Stimulated activated naive CD8-positive, alpha-beta T cell treated with anti-CD3 and anti-CD28 coated beads, Interleukin-15, Interleukin-2, amounts not matched to agents 100 U/mL and 50 U/mL, for 24 hours (primary cell): ENCODE results near the gene SEPTIN2.
"Not testable (repeated sequence)": the region's sequence is repeated elsewhere in the genome, so short reads cannot be mapped to it uniquely, and the experiment has no call there.

Experiments used
- ATAC-seq: fragments of 150-1000 bp; cut with Tn5 transposase; one replicate; pipeline ENCODE4 v1.10.0; 2021
- DNase-seq: peaks from one replicate; pipeline ENCODE4 v3.0.0; 2021

SEPTIN2 gene

DNA sequence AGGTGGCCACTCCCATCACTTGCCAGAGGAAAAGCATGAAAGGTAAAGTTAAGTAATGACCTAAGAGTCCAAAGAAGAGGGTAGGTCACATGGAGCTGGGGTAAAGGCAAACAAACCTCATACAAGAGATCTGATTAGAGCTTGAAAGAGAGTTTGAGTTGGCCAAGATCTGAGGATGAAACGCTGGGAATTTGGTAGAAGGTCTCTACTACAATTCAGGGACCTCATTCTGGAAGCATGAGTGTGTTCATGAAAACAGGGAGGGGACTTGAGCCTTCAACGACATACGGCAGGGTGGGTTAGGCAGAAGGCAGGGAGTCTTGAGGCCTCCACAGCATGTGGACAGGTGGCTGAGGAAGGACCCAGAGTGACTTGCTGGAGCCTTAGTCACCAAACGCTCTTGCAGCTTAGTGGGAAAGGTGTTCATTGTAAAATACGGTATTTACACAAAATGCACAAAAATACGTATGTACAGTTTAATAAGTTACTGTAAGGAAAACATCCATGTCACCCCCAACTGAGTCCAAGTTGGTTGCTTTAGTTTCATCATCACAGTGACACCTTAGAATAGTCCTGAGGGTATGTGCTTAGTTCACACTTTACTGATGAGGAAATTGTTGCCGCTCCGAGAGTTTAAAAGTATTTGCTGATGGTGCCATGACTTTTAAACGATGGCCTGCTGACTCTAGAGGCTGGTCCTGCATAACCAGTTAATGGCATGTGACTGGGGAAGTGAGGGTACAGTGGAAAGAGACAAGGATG lies 35.3 kb downstream of the SEPTIN2 start:
- DNase-seq (no peak), ATAC-seq (no peak)

DNA sequence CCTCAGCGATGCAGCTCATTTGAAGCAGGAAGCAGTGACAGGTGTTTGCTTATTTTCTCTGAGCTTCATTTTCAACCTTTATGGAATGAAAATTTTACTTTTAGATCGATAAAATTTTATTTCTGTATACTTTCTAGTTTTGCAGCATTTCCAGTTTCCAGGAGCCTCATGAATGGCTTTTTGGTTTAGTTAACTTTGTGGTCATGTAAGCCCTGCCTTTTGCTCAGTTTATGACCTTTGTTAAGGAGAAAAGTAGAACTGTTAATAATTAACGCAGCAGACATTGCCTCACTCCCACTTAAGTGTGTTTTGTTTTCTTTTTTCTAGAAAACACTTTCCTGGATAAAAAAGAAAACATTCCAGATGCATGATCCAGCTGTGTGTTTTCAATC lies 35.9 kb downstream of the SEPTIN2 start:
- DNase-seq, result no peak
- ATAC-seq, result no peak

DNA sequence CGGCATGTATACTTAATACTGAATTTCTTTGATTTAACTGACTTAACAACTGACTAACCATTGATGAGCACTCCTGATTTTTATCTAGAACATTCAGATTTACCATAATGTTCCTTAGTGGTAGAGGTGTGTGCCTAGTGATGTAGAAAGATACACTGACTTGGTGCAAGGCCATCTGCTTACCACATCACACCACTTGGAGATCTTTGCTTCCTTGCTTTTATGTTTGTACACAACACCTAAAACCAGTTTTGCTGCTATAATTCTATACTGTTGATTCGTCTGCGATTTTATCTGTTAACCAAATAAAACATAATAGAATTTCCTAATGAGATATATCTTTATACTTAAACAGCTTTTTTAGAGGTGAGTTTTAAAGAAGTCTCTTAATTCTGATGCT lies 36.5 kb downstream of the SEPTIN2 start:
- DNase-seq (no peak), ATAC-seq (no peak)

DNA sequence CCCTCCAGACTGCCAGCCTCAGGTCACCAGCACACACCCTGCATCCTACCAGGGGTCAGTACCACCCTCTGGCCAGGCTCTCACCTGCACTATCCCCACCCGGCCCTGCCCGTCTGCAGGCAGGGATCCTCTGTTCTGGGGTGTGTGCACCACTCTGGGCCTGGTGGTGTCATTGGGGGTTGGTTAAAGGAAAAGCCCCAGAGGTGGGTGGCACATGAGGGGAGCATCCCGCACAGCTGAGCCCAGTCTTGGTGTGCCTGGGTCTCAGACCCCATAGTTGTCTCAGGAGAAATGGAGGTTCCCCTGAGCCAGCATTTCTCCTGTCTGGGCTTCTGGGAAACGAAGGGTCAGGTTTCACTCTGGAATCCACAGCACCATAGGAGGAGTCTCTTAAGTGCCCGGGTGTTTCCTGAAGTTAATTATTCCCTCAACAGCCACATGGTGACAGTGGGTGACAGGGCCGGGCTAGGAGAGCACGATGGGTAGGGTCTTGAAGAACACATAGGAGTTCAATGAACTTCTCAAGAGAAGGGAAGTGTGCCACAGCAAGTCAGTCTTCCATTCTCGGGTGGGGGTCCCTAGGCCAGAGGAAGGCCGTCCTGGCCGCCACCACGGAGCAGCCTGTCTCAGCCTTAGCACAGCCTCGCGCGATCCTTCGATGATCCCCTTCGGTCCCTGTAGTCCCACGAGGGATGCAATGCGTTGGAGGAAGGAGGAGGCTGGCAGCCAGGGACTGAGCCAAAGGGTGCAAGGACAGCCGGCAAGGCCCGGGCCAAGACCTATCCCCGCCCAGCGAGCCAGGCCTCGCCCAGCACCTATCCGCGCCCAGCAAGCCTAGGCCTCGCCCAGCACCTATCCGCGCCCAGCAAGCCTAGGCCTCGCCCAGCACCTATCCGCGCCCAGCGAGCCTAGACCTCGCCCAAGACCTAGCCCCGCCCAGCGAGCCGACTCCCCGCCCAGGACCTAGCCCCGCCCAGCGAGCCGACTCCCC lies 39.2 kb downstream of the SEPTIN2 start:
- ATAC-seq (no peak), DNase-seq (peak; percentile 68)

DNA sequence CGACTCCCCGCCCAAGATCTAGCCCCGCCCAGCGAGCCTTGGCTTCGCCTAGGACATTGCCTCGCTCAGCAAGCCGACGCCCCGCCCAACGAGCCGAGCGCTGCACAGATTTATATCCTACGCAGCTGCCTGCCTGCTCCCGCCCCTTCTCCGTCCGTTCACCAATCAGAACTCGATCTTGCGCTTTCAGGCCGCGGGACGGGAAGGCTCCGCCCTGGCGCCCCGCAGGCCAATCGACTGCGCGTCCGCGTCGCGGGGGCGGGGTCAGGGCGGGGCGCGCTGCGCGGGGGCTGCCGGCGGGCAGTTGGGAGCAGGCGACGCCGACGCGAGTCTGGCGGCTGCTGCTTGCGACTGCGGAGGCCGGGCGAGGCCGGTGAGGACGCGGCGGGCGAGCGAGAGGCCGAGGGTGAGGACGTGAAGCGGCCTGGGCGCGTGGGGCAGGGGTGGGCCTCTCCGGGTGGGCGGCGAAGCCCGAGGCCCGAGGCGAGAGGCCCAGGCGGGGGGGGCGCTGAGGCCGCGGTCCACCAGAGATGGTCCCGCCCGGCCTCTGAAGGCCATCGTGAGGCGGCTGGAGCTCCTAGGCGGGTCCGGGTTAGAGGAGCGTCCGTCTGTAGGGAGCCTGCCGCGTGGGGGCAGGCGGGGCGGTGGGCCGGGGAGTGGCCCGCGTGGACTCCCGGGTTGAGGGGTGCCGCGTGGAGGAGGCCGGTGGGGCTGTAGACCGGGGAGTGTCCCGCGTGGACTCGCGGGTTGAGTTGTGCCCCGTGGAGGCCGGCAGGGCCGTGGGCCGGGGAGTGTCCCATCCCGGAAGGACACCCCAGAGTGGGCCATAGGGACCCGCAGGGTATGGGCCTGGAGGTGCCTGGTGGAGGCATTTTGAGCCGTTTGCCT lies 40.5 kb downstream of the SEPTIN2 start, which contains the start of gene FARP2:
TSS of gene FARP2 (plus strand) at position 303 of the 888 bp plus-strand sequence. CDS start 16,823 bp downstream, outside the sequence.
- ATAC-seq, result peak; percentile 97
- peak; percentile 95 for DNase-seq

DNA sequence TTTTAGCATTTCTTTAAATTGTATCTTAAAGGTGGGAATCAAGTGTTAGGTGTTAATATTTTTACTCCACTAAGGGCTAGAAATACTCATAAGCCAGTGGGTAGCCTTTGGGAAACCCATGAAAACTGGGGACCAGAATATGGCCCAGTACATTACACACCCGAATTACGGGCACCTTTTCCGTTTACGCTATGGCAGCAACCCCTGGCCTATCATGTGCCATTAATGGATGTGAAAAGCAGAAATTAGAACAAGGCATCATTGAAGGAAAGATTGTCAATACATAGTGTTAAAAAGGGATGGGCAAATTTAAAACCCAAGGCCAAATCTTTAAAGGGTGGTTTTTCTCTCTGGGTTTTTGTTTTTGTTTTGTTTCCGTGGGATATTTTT lies 41.1 kb downstream of the SEPTIN2 start:
- ATAC-seq (no peak), DNase-seq (no peak)

DNA sequence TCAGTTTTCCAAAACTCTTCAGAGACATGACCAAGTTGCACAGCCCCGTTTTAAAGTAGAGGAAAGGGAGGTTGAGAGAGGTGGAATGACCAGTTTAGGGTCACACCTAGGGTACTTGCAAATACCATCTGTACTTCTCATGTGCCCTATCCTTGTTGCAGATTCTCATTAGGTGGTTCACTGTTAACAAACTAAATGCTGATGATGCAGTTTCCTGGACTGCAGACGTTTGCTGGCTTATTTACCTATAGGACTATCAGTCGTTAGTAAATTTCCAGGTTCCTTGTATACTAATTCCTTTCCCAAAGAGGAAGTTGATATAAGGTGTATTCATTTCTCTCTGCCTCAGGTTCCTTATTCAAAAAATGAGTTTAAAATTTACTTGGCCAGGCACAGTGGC lies 41.8 kb downstream of the SEPTIN2 start:
- DNase-seq, result no peak

DNA sequence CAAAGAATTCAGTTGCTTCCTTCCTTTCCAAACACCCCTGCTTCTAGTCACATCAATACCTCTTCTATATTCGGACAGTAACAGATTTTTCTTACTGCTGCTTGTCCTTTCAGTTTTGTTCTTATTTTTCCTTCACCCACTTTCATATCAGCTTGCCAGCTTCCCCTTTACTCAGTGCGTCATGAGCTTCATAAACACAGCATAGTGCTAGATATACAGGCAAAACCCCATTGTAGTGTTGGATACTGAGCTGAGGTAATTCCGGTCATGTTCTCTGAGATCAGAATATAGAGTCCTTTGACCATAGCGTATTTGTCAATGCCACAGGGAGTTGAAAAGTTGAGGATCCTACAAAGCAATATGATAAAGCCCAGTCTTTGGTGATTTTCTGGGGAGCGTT lies 42.7 kb downstream of the SEPTIN2 start:
- DNase-seq (no peak), ATAC-seq (no peak)

More for the DNA sequence above, 41.8 kb downstream of the SEPTIN2 start:
- no peak for ATAC-seq

DNA sequence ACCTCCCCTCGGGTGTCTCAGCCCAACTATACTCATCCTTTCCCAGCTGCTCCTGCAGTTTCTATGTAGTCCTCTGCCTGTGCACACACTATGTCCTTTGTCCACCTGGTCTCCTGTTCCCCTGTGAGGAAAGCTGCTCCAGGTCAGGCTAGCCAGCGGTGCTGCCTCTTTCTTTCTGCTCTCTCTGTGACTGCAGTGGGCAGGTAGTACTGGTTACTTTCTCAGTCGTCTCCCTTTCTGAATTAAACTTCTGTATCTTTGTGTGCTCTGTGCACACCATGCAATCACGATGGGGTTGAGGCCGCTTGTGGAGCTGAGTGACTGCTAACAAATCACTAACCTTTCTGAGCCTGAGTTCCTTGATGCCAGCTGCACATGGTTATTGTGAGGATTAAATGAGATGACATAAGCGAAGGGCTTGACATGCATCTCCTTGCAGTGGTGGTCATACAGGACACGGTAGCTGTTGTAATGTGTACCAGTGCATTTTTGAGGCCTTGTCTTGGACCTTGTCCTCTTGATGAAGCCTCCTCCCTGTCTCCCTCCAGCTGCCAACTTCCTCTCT lies 43.8 kb downstream of the SEPTIN2 start:
- no peak for DNase-seq
- ATAC-seq, result no peak

DNA sequence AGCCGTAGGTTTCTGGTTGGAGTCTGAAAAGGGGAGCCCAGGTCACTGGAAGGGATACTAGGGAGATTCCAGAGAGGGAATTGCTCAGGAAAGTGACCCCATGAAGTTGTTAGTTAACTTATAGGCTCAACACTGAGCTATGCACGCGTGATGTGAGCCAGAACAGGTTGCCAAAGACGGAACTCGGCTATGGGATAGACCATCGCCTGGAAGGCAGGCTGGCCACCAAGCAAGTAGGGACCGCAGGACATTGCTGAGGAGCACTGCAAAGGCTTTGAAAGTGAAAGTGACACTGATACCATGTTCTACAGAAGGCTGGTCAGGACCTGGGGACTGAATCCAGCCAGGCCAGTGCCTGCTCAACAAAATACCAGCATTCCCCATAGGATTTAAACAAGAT lies 47.7 kb downstream of the SEPTIN2 start:
- no peak for DNase-seq
- no peak for ATAC-seq

DNA sequence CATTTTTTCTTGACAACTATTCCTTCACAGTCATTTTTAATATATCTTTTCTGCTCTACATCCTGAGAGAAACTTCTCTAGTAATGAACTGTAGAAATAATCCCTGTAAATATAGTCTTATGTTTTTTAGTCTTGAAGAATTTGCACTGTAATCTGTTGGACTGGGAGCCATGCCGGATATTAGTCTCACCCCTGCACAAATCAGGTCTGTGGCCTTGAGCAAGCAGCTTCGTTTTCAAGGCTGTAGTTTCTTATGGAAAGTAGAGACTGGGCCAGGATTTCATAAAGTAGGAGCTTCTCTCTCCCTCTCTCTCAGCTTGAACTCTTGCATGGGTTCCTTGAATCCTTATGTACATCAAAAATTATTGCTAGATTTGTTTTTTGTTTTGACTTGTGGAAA lies 49.1 kb downstream of the SEPTIN2 start:
- ATAC-seq, result no peak
- DNase-seq, result no peak

DNA sequence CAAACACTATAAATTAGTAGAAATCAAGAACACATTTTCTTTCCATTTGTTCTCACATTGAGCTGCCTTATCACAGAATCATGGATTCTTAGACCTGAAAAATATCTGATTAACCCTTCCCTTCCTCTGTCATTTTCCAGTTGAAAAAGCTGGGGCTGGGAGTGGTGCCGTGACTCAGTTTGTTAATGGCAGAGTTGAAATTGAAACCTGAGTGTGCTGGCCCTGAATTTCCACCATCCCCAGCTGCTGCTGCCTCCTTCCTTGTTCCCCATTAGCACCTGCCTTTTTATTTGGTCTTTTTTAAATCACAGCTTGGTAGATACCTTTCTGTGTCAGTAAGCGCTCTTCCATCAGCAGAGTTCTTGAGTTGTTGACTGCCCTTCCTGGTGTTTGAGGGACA lies 51.0 kb downstream of the SEPTIN2 start:
- no peak for DNase-seq
- ATAC-seq, result no peak

DNA sequence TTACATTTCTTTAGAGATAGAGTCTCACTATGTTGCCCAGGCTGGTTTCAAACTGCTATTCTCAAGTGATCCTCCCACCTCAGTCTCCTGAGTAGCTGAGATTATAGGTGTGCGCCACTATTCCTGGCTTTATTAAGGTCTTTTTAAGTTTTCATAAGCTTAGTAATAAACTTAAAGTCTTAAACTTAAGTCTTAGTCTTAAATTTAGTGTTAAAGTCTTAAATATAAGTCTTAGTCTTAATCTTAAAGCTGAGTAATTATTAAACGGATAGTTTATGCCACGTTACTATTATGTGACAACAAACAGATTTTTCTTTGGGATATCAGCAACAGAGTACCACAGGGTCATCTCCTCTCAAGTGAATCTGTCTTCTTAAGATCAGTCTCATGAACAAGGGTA lies 52.9 kb downstream of the SEPTIN2 start:
- DNase-seq, result no peak

DNA sequence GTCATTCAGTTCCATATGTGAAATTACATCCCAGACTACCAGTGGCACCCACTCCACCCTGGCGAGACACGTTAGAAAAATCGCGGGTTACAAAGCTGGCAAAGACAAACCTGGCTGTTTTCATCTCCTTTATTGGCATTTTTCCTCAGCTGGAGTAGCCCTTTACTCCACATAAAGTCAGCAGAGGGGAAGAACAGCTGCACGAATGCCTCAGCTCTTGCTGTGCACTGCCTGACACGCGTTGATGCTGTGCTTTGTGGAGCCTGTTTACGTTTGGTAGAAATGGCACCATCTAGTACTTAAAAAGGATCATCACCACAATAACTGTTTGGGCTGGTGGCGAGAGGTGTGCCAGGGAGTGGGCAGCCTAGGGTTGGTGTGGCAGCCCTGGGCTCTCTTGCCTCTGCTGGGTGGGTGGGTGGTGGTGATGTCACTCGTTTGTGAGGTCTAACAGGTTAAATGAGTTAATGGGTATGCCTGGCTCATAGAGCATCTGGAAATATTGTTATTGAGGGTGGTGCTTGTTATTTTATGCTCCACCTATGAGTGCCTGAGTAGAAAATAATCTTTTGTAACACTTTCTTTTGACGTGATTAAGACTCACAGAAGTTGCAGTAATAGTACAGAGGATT lies 56.8 kb downstream of the SEPTIN2 start:
- DNase-seq, result no peak

More for the DNA sequence above, 52.9 kb downstream of the SEPTIN2 start:
- ATAC-seq, result no peak

DNA sequence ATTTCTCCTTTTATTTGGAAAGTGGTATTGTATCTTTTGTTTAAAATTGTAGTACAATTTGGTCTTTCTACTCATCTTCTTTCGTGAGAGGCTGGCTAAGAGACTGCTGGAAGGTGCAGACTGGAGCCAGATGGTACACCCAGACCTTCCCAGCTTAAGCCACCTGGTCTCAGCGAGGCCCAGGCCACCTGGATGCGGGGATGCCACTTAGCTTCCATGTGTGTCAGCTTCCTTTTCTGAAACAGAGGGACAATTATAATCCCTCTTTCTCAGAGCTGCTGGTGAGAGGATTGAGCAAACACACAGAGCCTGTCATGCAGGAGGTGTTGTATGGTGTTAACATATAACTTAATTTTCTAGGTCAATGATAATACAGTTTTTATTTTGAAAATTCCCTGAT lies 57.7 kb downstream of the SEPTIN2 start:
- DNase-seq (no peak), ATAC-seq (no peak)

More for the DNA sequence above, 56.8 kb downstream of the SEPTIN2 start:
- ATAC-seq, result no peak

DNA sequence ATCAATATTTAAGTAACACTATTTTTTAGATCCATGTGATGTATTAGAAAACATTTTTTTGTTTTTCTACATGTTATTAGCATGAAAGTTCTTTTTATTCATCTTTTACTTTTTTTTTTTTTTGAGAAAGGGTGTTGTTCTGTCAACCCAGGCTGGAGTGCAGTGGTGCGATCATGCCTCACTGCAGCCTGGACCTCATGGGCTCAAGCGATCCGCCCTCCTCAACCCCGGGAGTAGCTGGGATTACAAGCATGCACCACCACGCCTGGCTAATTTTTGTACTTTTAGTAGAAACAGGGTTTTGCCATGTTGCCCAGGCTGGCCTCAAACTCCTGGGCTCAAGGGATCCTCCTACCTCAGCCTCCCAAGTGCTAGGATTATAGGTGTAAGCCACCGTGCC lies 58.2 kb downstream of the SEPTIN2 start:
- ATAC-seq, DNase-seq: not testable (repeated sequence)

DNA sequence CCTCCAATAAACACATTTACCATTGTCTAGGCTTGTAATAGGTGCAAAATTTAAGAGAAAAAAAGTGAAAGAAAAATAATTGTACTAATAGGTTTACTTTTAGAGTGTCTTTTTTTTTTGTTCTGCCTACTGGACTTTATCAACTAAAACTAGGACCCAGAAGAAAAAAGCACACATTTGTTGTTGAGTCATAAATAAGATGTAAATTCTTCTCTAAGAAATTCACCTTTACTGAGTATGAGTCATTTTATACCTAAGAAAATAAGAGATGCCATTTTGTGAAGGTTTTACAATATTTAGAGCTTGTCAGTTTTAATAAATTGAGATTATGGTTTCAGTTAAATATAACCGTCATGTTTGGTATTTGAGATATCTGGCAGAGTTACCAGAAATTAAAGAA lies 59.6 kb downstream of the SEPTIN2 start:
- no peak for ATAC-seq
- no peak for DNase-seq

DNA sequence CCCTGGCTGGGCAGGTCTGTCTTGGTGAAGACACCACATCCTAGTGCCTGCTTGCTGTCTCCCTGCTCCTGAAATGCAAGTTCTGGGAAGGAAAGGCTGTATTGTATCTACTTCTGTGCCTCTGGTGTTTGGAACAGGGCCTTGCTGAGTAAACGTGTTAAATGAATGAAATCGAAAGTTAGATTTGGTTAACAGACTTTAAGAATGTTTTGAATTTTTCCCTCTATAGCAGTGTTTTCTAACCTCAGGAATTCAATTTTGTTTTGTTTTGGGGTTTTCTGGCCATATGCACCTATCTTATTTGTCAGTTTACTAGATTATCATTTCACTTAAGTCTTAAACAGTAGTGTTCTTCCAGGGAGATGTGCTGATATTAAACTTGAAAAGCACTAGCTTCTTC lies 61.1 kb downstream of the SEPTIN2 start:
- no peak for DNase-seq
- ATAC-seq, result no peak

DNA sequence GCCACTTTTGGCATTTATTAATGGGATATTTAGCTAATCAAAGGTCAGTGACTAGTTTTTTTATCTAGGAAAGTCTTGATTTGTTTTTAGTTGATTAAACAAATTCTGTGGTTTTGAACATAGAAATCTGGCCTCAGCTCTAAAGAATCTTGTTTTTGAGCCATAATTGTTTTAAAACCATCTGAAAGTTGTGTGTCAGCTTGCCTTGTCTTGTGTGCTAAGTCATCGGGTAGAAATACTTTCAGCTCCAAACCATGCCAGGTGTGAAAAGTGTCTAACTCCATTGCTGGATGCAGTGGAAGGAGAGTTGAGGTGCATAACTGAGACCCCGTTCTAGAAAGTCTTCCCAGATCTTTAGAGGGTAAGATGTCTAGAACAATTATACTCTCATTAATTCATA lies 63.1 kb downstream of the SEPTIN2 start:
- DNase-seq, result no peak
- no peak for ATAC-seq

DNA sequence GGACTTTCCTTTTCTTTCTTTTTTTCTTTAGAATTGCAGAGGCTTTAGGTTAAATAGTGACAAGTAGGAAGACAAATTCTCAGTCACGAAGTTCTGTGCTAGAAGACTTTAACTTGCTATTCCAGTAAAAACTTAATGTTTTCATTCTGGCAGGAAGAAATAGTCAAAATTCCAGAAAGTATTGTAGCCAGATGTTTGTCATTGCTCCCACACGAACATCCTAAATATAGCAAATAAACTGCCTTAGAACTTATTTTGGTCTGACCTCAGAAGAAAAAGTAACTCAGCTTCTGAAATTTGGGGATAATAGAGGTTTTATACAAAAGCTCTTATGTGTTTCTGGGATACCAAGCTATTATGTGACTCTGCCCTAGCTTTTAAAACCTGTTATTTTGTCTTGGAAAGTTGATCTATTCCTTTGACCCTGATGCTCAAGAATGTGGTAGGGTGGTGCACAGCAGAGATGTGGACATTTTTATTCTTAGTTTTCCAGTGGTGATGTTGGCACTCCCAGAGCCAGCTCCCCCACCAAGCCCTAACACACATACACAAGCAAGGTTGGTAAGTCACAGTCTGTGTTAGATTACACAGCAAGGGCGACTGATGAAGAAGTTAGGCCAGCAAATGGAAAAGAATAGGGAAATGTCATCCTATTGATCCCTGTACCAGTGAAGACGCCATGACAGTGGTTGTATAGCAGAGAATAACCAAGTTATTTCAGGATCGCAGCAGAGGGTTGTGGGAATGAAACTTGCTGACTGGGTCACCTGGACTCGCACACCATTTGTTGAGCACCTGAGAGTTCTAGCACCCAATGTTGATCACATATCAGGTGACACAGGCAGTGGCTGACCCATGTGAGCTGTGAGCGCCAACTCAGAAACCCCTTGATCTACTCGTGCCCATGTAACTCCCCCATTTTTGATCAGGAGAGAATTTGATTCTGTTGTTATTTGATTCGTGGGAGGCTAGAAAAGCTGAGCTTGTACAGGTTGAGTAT lies 64.1 kb downstream of the SEPTIN2 start:
- ATAC-seq (no peak), DNase-seq (no peak)
